ENCODE measurements around the gene TRPM3.

GRCh38 chr9:70760228-70760627 lies 361.2 kb downstream of the TRPM3 start:
- TF ChIP-seq CTCF (IDR thresholded peaks at IDR 0.05) (no peak), ZNF121 (CRISPR knock-in tag; IDR thresholded peaks at IDR 0.05) (no peak), E2F1 (CRISPR knock-in tag; IDR thresholded peaks at IDR 0.05) (no peak), SP1 (CRISPR knock-in tag; conservative IDR thresholded peaks at IDR 0.05) (no peak), NR2C2 (CRISPR knock-in tag; IDR thresholded peaks at IDR 0.05) (no peak), CREM (CRISPR knock-in tag; IDR thresholded peaks at IDR 0.05) (no peak), ZNF317 (CRISPR knock-in tag; IDR thresholded peaks at IDR 0.05; ENCODE audit: borderline replicate concordance, low read depth) (no peak), ZNF281 (CRISPR knock-in tag; IDR thresholded peaks at IDR 0.05) (no peak)

All from WTC11 (cell line).